ENCODE measurements around the gene LRMDA.

- no peak for TF ChIP-seq POLR2A (IDR thresholded peaks at IDR 0.05)
- no peak for TF ChIP-seq CTCF (IDR thresholded peaks at IDR 0.05)
Measured at GRCh38 chr10:75638752-75639151, 207.3 kb downstream of the LRMDA start.
